Activated CD4-positive, alpha-beta memory T cell treated with anti-CD3 and anti-CD28 coated beads, Interleukin-2, amount 10 ng/mL, durations not matched to agents 7 days and 5 days (primary cell): ENCODE results near the gene GLRA1. TPM values are rescaled to one million over a fixed set of nuclear protein-coding genes. Genes with fewer than 3 reads are reported as not detected.

ENCODE experiments used
- CTCF ChIA-PET: fragments of 350-600 bp; sonication (Branson Sonifier 250); formaldehyde crosslinking; loops from one replicate; lab custom pipeline; 2021; ENCODE audit warnings: antibody characterized with exemption, inconsistent platforms; lab: Charles Lee
- POLR2A ChIA-PET: fragments of 350-600 bp; sonication (Branson Sonifier 250); formaldehyde crosslinking; loops from one replicate; lab custom pipeline; 2021; ENCODE audit warnings: antibody characterized with exemption; lab: Charles Lee
- DNase-seq: peaks from one replicate; pipeline ENCODE4 v3.0.0-alpha.2; 2020
- H3K27ac Mint-ChIP-seq: one replicate; pipeline ENCODE4 v1.8.0; 2021; ENCODE audit warnings: mild to moderate bottlenecking, mixed read lengths
- H3K27me3 Mint-ChIP-seq: one replicate; pipeline ENCODE4 v1.8.0; 2021; ENCODE audit warnings: mixed read lengths
- H3K36me3 Mint-ChIP-seq: one replicate; pipeline ENCODE4 v1.8.0; 2021; ENCODE audit warnings: low read depth, mixed read lengths
- H3K4me1 Mint-ChIP-seq: one replicate; pipeline ENCODE4 v1.8.0; 2021; ENCODE audit warnings: mixed read lengths
- H3K4me3 Mint-ChIP-seq: one replicate; pipeline ENCODE4 v1.8.0; 2021; ENCODE audit warnings: mild to moderate bottlenecking, mixed read lengths
- H3K9me3 Mint-ChIP-seq: one replicate; pipeline ENCODE4 v1.8.0; 2021; ENCODE audit warnings: mixed read lengths
- total RNA-seq, 2 experiments: library from RNA; stranded (reverse); gene quantifications; one replicate each; pipeline ENCODE4 v1.2.3, GENCODE V29; 2021

The GLRA1 gene
- total RNA-seq, 2 experiments from 2014 or later = not detected

DNA sequence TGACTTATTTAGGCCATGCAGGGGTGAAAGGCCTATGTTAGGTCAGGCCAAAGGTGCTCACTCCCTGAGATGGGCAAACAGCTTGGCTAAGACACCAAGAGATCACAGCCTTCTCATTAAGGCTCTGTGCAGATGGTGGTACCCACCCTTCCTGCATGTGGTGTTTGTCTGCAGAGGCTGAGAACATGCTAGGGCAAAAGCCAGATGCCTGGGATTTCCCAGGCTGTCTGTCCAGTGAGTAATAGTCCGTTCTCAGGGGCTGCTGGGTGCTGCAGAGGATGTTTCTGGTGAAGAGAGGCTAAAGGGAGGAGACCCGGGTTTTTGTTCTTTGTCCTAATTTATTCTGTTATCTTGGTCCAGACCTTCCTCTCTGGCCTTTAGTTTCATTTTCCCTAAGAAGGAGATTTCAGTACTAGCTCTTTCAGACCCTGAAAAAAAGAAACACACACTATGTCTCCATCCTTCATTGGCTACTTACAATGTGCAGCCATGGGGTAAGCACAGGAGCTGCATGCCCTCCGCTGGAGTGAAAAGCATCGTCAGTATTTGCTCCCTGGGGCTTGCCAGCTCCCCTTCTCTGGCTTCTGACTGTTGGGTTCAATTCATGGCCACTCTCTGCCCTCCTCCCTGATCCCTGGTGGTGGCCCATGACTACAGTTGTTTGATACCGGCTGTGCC is 23.4 kb upstream of the GLRA1 start:
- no peak for DNase-seq
- POLR2A ChIA-PET = no interaction called here

DNA sequence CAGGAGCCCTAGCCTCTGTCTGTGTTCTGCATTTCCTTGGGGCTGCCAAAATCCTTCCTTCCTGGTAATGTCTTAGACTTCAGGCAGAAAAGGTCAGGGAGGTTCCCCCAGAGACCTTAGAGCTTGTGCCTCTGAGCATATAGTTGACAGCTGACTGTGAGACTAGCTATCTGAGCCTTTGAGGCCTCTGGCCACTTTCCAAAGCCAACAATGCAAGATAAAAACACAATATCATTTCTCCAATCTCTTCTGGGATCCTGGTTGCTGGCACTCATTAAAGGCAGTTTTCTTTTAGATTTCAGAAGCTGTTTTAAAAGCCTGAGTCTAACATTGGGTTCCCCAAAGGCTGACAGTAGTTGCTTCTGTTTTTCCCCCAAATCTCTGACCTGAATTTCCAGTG is 13.2 kb upstream of the GLRA1 start:
- Mint-ChIP-seq H3K36me3 (no peaks in the 10 kb centered on the region), H3K4me1 (no peaks in the 10 kb centered on the region), H3K9me3 (peaks cover 2% of the 10 kb centered on the region), H3K4me3 (no peak overlapping the region), H3K27me3 (no peaks in the 10 kb centered on the region), H3K27ac (no peak overlapping the region)
- no peak for DNase-seq
- CTCF ChIA-PET = interaction anchor here (0.6 kb wide), 1 partner anchor 290 kb away, joined by 3 read pairs; no protein-coding TSS in a partner anchor
- POLR2A ChIA-PET = no interaction called here

More for the DNA sequence above, 23.4 kb upstream of the GLRA1 start:
- Mint-ChIP-seq H3K4me3 (no peak overlapping the region), H3K27me3 (no peaks in the 10 kb centered on the region), H3K36me3 (no peaks in the 10 kb centered on the region), H3K9me3 (no peaks in the 10 kb centered on the region), H3K4me1 (peaks cover 5% of the 10 kb centered on the region), H3K27ac (no peak overlapping the region)
- CTCF ChIA-PET = interaction anchor here (1.0 kb wide), 1 partner anchor 78 kb away, joined by 3 read pairs; no protein-coding TSS in a partner anchor

DNA sequence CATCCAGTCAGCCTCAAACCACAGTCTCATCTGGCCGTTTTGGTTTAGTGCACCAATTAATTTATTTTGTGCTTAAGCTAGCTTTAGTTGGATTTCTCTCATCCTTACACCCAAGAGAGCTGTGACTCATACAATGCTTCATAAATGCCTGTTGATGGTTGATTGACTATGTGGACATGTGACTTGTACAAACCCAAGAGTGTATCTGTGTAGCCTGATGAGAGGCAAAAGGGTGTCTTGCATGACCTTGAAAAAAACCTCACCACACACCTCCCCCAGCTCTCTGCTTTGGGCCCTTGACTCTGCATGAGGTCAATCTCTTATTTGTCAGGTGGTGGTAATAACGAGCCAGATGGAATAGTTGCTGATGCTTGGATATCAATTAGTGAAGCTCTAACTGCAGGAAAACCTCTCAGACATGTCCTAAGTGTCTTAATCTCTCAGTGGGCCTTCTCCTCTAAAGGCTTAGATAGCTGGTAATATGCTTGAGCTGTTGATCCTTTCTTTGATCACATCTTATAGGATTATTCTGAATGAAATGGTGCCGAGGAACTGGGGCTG is 10.6 kb upstream of the GLRA1 start:
- Mint-ChIP-seq H3K4me3 (no peak overlapping the region), H3K4me1 (no peaks in the 10 kb centered on the region), H3K36me3 (peaks cover 2% of the 10 kb centered on the region), H3K27me3 (no peaks in the 10 kb centered on the region), H3K9me3 (peaks cover 18% of the 10 kb centered on the region), H3K27ac (no peak overlapping the region)
- no peak for DNase-seq
- CTCF ChIA-PET = no interaction called here
- POLR2A ChIA-PET = no interaction called here

DNA sequence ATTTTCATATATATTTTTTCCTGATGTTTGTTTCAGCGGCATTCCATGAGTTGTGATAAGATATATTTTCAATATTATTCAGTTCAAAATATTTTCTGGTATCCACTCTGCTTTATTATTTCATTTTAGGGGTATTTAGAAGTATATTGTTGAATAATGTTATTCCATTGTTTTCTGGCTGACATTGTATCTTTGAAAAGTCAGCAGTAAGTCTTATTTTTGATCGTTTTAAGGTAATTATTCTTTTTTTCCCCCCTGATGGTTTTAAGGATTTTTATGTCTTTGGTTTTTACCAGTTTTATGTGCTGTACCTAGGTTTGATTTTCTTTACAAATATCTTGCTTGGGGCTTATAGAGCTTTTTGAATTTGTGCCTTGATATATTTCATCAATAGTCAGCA is 6.6 kb upstream of the GLRA1 start:
- Mint-ChIP-seq H3K27ac (no peak overlapping the region), H3K36me3 (peaks cover 2% of the 10 kb centered on the region), H3K4me3 (no peak overlapping the region), H3K27me3 (no peaks in the 10 kb centered on the region), H3K9me3 (peaks cover 18% of the 10 kb centered on the region), H3K4me1 (no peaks in the 10 kb centered on the region)
- ChIA-PET POLR2A (no interaction called here), CTCF (interaction anchor here (1.3 kb wide), 1 partner anchor 15 kb away, joined by 3 read pairs; no protein-coding TSS in a partner anchor)
- no peak for DNase-seq

DNA sequence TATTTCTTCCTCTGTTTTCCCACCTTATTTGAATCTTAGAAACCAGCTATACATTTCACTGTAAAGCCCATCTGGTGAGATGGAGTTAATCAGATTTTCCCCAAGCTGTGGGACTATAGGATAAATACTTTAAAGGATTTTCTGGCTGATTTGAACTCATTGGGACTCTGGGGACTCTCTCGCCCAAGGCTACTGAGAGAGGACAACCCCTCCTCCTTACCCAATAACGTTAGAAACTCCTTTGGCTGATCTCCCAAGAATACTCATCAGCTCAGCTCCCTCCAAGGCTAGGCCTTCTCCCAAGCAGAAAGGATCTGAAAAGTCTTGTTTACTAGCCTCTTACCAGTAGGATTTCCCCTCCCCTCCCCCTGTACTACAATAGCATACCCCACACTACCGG is 1.5 kb upstream of the GLRA1 start:
- DNase-seq = no peak
- H3K4me3 Mint-ChIP-seq = no peak overlapping the region
- POLR2A ChIA-PET = no interaction called here
- H3K4me1 Mint-ChIP-seq = no peaks in the 10 kb centered on the region
- peaks cover 3% of the 10 kb centered on the region for H3K9me3 Mint-ChIP-seq
- CTCF ChIA-PET = no interaction called here
- H3K27ac Mint-ChIP-seq = no peak overlapping the region
- no peaks in the 10 kb centered on the region for H3K36me3 Mint-ChIP-seq
- peaks cover 4% of the 10 kb centered on the region for H3K27me3 Mint-ChIP-seq

DNA sequence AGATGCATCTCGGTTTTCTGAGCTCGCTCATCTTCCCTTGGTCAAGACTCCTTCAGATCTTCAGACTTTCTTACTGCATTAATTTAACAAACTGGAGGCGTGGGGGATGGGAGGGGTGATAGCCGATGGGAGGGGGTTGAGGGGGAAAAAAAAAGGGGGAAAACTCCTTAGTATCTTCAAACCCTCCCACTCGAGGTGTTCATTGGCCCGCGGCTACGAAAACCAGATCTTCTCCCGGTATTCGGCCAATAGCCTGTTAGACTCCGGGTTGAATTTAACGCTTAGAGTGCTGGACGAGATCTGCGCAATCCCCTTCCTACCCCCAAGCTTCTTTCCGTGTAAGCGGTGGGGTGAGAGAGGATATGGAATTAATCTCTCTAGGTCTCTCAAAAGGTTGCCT is 689 bp upstream of the GLRA1 start:
- no peaks in the 10 kb centered on the region for H3K36me3 Mint-ChIP-seq
- no peaks in the 10 kb centered on the region for H3K9me3 Mint-ChIP-seq
- no peak overlapping the region for H3K4me3 Mint-ChIP-seq
- no peaks in the 10 kb centered on the region for H3K4me1 Mint-ChIP-seq
- CTCF ChIA-PET = no interaction called here
- peaks cover 4% of the 10 kb centered on the region for H3K27me3 Mint-ChIP-seq
- DNase-seq = no peak
- H3K27ac Mint-ChIP-seq = no peak overlapping the region
- POLR2A ChIA-PET = no interaction called here

DNA sequence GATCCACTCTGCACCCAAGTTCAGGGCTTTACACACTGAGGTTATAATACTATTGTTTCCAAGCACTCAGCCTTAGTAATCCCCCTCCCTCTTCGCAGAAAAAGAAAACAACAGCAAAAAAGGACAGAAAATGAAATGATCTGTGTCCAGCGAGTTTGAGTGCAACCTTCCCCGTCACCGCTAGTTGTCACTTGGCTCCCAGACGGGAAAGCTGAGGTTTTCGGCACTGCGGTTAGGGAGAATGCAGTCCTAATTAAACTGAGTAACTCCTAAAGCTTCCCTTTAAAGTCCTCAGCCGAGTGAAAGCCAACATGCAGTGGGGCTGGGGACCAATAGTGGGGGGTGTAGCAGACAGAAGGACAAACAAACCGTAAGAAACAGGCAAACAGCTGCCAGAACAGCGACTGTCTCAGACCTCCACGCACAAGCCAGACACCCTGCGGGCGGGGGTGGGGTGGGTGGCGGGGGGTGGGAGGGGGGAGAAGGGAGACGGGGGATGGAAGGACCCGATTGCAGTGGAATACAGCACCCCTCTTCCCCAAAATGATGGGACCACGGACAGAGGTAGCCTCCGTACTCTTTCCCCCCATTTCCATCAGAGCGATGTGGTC is 680 bp downstream of the GLRA1 start:
- Mint-ChIP-seq H3K27me3 (peaks cover 4% of the 10 kb centered on the region), H3K9me3 (no peaks in the 10 kb centered on the region), H3K27ac (no peak overlapping the region), H3K4me3 (no peak overlapping the region), H3K4me1 (no peaks in the 10 kb centered on the region), H3K36me3 (no peaks in the 10 kb centered on the region)
- ChIA-PET POLR2A (no interaction called here), CTCF (no interaction called here)
- DNase-seq = no peak

DNA sequence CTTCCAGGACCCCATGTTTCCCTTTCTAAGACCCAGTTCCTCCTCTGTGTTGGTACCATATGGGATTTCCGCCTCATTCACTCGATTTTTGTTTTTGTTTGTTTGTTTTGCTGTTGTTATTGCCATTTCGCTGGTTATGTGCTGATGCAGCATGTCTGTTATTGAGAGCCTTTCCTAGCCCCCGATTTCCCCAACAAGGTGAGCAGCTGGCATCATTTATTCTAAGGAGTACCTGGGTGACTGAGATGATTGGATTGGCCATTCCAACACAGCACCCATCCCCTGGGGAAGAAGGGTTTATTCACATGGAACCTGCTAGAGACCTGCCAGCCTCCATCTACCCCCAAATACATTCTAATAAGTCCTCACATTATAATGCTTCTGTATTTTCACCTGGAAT is 2.7 kb downstream of the GLRA1 start:
- Mint-ChIP-seq H3K9me3 (no peaks in the 10 kb centered on the region), H3K27me3 (peaks cover 4% of the 10 kb centered on the region), H3K4me1 (no peaks in the 10 kb centered on the region), H3K27ac (no peak overlapping the region), H3K36me3 (no peaks in the 10 kb centered on the region), H3K4me3 (no peak overlapping the region)
- no peak for DNase-seq
- ChIA-PET POLR2A (no interaction called here), CTCF (no interaction called here)

DNA sequence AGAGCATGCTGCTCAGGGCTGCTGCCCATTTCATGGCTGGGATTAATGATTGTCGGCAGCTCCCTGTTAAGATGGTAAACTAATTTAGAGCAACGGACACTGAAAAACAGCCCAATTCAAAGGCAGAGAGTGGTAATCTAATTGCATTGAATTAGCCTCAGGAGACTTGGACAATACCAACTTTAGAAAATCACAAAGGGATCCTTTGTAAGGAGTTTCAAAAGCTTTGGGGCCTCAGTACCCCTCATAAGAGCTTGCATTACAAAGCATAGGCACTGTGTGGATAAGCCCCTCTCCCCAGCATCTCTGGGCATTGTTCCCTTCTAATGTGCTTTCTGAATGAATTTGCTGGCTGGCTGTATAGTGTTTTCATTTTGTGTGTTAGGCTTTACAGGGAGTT is 6.7 kb downstream of the GLRA1 start:
- no peak for DNase-seq
- Mint-ChIP-seq H3K4me1 (no peaks in the 10 kb centered on the region), H3K36me3 (no peaks in the 10 kb centered on the region), H3K4me3 (no peak overlapping the region), H3K27ac (no peak overlapping the region), H3K9me3 (no peaks in the 10 kb centered on the region), H3K27me3 (no peaks in the 10 kb centered on the region)
- ChIA-PET CTCF (no interaction called here), POLR2A (no interaction called here)

DNA sequence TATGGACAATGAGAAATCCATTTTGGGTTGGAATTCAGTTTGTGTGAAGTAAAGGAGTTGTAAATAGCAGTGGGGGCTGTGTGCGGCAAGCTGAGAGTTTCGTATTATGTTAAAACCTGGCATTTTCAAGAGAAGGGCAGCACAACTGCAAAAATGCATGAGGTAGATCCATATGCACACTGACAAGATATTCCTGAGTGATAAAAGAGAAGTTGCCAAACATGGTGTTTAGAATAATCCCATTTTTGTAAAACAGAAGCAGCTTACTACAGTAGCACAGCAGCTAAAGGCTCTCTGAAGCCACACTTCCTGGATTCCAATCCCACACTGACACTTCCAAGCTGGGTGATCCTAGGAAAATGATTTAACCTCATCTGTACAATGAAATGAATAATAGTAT is 11.2 kb downstream of the GLRA1 start:
- Mint-ChIP-seq H3K36me3 (no peaks in the 10 kb centered on the region), H3K4me3 (no peak overlapping the region), H3K27ac (no peak overlapping the region), H3K9me3 (no peaks in the 10 kb centered on the region), H3K27me3 (no peaks in the 10 kb centered on the region), H3K4me1 (no peaks in the 10 kb centered on the region)
- no peak for DNase-seq
- ChIA-PET CTCF (no interaction called here), POLR2A (no interaction called here)

DNA sequence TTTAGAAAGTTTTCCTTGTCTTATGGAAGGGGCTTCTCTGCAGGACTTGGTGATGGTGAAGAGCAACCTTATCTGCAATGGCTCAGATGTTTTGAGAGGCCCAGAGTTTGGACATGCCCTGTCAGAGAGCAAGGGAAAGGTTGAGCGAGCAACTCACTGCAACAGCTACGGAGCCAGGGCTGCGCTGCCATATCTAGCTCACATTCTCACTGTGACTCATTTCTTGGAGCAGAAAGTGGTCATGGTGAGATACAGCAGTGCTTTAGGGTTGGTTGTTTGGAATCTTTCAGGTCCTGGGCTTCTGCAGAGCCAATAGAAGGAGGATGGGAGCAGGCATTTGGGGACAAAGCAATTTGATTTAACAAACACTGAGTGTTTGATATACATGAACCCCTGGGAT is 12.3 kb downstream of the GLRA1 start:
- no peak overlapping the region for H3K27ac Mint-ChIP-seq
- POLR2A ChIA-PET = no interaction called here
- H3K4me1 Mint-ChIP-seq = no peaks in the 10 kb centered on the region
- CTCF ChIA-PET = no interaction called here
- no peaks in the 10 kb centered on the region for H3K36me3 Mint-ChIP-seq
- no peaks in the 10 kb centered on the region for H3K9me3 Mint-ChIP-seq
- DNase-seq = no peak
- no peak overlapping the region for H3K4me3 Mint-ChIP-seq
- no peaks in the 10 kb centered on the region for H3K27me3 Mint-ChIP-seq

DNA sequence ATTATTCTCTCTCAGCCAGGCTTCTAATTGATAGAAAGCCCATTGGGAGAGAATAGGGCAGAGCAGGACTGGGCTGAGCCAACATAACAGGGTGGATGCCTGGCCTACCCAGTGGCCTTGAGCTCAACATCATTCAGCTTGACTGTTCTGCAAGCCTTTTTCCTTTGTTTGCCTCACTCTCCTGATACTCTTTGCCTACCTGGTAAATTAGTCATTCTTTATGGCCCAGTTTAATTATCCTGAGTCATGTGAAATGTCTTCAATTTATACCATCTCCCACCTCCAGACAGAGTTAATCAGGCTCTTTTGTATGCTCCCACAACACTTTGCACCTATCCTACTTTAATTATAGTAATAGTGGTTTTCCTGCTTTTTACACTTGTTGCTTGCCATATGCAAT is 13.6 kb downstream of the GLRA1 start:
- no peaks in the 10 kb centered on the region for H3K36me3 Mint-ChIP-seq
- CTCF ChIA-PET = no interaction called here
- H3K4me1 Mint-ChIP-seq = no peaks in the 10 kb centered on the region

DNA sequence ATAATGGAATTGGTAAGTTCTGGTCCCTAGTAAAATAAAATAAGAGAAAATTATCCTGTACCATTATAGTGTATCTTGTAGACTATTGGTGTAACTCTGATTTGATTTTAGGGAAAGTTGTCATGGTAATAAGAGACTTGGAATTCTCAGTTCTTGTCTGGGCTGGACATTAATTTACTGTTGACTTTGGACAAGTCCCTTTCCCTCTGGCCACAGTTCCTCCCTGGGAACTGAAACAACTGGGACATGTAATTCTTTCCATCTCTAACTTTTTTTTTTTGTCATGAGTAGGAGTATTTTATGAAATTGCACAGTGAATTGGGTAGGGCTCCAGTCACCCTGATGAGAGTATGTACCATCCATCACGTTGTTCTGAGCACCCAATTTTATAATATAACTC is 15.0 kb downstream of the GLRA1 start:
- ChIA-PET POLR2A (no interaction called here), CTCF (no interaction called here)
- Mint-ChIP-seq H3K9me3 (no peaks in the 10 kb centered on the region), H3K27me3 (no peaks in the 10 kb centered on the region), H3K4me1 (no peaks in the 10 kb centered on the region), H3K36me3 (no peaks in the 10 kb centered on the region), H3K4me3 (no peak overlapping the region), H3K27ac (no peak overlapping the region)
- DNase-seq = no peak

More for the DNA sequence above, 13.6 kb downstream of the GLRA1 start:
- POLR2A ChIA-PET = no interaction called here
- DNase-seq = no peak
- H3K27ac Mint-ChIP-seq = no peak overlapping the region
- H3K9me3 Mint-ChIP-seq = no peaks in the 10 kb centered on the region
- H3K27me3 Mint-ChIP-seq = no peaks in the 10 kb centered on the region
- no peak overlapping the region for H3K4me3 Mint-ChIP-seq

DNA sequence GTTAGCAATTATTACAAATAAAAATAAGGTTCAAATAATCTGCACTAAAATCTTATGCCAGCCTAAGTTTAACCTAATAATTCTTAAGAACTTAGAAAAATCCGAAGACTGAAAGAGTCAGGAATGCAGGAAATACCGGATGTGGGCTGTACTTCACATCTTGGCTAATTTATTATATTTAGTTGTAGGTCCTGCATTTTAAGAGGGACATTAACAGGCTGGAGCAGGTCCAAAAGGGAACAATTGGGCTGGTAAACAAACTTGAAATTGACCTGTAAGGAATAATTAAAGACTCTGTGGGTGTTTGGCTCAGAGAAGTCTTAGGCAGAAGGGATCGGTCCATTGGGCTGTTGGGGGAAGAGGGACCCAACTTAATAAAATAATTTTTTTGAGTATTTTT is 18.4 kb downstream of the GLRA1 start:
- ChIA-PET POLR2A (no interaction called here), CTCF (no interaction called here)
- H3K27me3 Mint-ChIP-seq = peaks cover 1% of the 10 kb centered on the region
- H3K36me3 Mint-ChIP-seq = no peaks in the 10 kb centered on the region
- no peaks in the 10 kb centered on the region for H3K9me3 Mint-ChIP-seq
- no peak for DNase-seq
- no peak overlapping the region for H3K4me3 Mint-ChIP-seq
- no peak overlapping the region for H3K27ac Mint-ChIP-seq
- no peaks in the 10 kb centered on the region for H3K4me1 Mint-ChIP-seq
